HepG2 (cell line): ENCODE measurements around the gene LSMEM2. TPM values are rescaled to one million over a fixed set of nuclear protein-coding genes. Genes with fewer than 3 reads are reported as not detected.

Experiments
- KIAA2018 ChIP-seq: sonication (generic); formaldehyde crosslinking; IDR thresholded peaks from 2 replicates; pipeline ENCODE4 v1.5.0; 2020; ENCODE audit warnings: mild to moderate bottlenecking, missing genetic modification reagents, borderline replicate concordance
- NKX3-1 ChIP-seq: sonication (generic); formaldehyde crosslinking; IDR thresholded peaks from 2 replicates; pipeline ENCODE4 v1.5.0; 2020; ENCODE audit warnings: missing genetic modification reagents
- PCBP2 ChIP-seq: fragments of 200-400 bp; formaldehyde crosslinking; optimal IDR thresholded peaks from 2 replicates; pipeline ENCODE3; 2018; ENCODE audit warnings: low read length, low read depth; ENCODE audit not compliant: poor library complexity, severe bottlenecking
- SKIL ChIP-seq: sonication (generic); formaldehyde crosslinking; IDR thresholded peaks from 2 replicates; pipeline ENCODE4 v1.8.0; 2022; ENCODE audit warnings: missing genetic modification reagents, mild to moderate bottlenecking, moderate library complexity, borderline replicate concordance
- SMARCC2 ChIP-seq: fragments of 450-650 bp; IDR thresholded peaks from 2 replicates; pipeline ENCODE4 v1.6.1; 2017; ENCODE audit warnings: antibody characterized with exemption, mild to moderate bottlenecking
- SRSF4 ChIP-seq: fragments of 200-400 bp; formaldehyde crosslinking; IDR thresholded peaks from one replicate; pipeline ENCODE4 v1.6.1; 2018; ENCODE audit warnings: mild to moderate bottlenecking, low read depth, low read length, moderate library complexity; ENCODE audit not compliant: poor library complexity, severe bottlenecking
- TBX3 ChIP-seq: fragments of 450-650 bp; IDR thresholded peaks from 2 replicates; pipeline ENCODE4 v1.6.1; 2017; ENCODE audit warnings: antibody characterized with exemption, mild to moderate bottlenecking, inconsistent platforms, borderline replicate concordance
- TFE3 ChIP-seq: IDR thresholded peaks from 2 replicates; pipeline ENCODE4 v1.6.1; 2016
- ZBTB14 ChIP-seq: sonication (generic); formaldehyde crosslinking; IDR thresholded peaks from 2 replicates; pipeline ENCODE4 v1.4.0; 2020; ENCODE audit warnings: missing genetic modification reagents
- ZNF136 ChIP-seq: sonication (generic); formaldehyde crosslinking; IDR thresholded peaks from 2 replicates; pipeline ENCODE4 v1.8.1; 2022; ENCODE audit warnings: low read depth, mild to moderate bottlenecking, moderate library complexity, missing genetic modification reagents
- ZNF746 ChIP-seq: sonication (generic); formaldehyde crosslinking; IDR thresholded peaks from 2 replicates; pipeline ENCODE4 v1.8.0; 2022; ENCODE audit warnings: mild to moderate bottlenecking, missing genetic modification reagents
- polyA plus RNA-seq, 8 experiments: library from polyadenylated mRNA; depleted of rRNA in 3 of 8; stranded (reverse) in 7 of 8; unstranded in 1 of 8; fragments of >200 nt; fragmentation: Illumina TruSeq in 4 of 8; extraction: Trizol in 4 of 8; gene quantifications; 2 replicates each; pipeline versions ENCODE4 v1.2.1 to v1.2.3, GENCODE V29; 2011 to 2016; ENCODE audit warnings: low read depth in 4 of 8, missing spikeins in 1 of 8, mixed read lengths in 1 of 8; ENCODE audit not compliant: insufficient read depth in 1 of 8
- total RNA-seq, 5 experiments: library from RNA; depleted of rRNA; stranded (reverse); fragments of >200 nt; fragmentation: Illumina TruSeq; extraction: Trizol; gene quantifications; 2 replicates each; pipeline ENCODE4 v1.2.3, GENCODE V29; 2016; ENCODE audit warnings: low read depth in 1 of 5

Gene LSMEM2
- total and polyA plus RNA-seq, 2 of the 13 experiments (the other 11 are each of a cell fraction or from before 2014, with no cell fraction given), result 0.07 to 0.41 TPM

- TF ChIP-seq TBX3, result no peak
- 0 out of 2 replicates have a peak, but pooled peaks have one; percentile 0 for TF ChIP-seq KIAA2018 (CRISPR knock-in tag)
- TF ChIP-seq ZNF136, result no peak
- TF ChIP-seq NKX3-1 (CRISPR knock-in tag), result no peak
- TF ChIP-seq SKIL, result no peak
- TF ChIP-seq SRSF4, result no peak
- no peak for TF ChIP-seq PCBP2
- TF ChIP-seq ZBTB14, result 0 out of 2 replicates have a peak, but pooled peaks have one; percentile 1
- no peak for TF ChIP-seq ZNF746
- no peak for TF ChIP-seq SMARCC2
- TF ChIP-seq TFE3 (CRISPR knock-in tag), result no peak
These were observed 19.4 kb upstream of the LSMEM2 start (continued) for GRCh38 chr3:50259432-50260026.
